GM21825 (cell line): ENCODE data around the gene GJB5.
"Not testable (repeated sequence)": the region's sequence is repeated elsewhere in the genome, so short reads cannot be mapped to it uniquely, and the experiment has no call there.

Experiments
- ATAC-seq: cut with Tn5 transposase; IDR thresholded peaks from one replicate; pipeline ENCODE4 v1.9.1; 2021; ENCODE audit warnings: mild to moderate bottlenecking, moderate library complexity; ENCODE audit not compliant: unreplicated experiment

GJB5 gene

GRCh38 chr1:34754964-34755637 is at the start of gene GJB5:
GJB5 (plus strand) TSS chr1:34755047; CDS start chr1:34757331, 2,284 bp downstream.
- ATAC-seq: no peak

- no peak for ATAC-seq
Measured at GRCh38 chr1:34705077-34705476, 49.8 kb upstream of the GJB5 start.

GRCh38 chr1:34708106-34708505 is 46.7 kb upstream of the GJB5 start:
- no peak for ATAC-seq

GRCh38 chr1:34709547-34709946 is 45.3 kb upstream of the GJB5 start:
- ATAC-seq: no peak

- ATAC-seq: no peak
Measured at GRCh38 chr1:34710812-34711211, 44.0 kb upstream of the GJB5 start.

GRCh38 chr1:34711485-34711884 is 43.4 kb upstream of the GJB5 start:
- no peak for ATAC-seq

- ATAC-seq: no peak
Measured at GRCh38 chr1:34712007-34712688, 42.7 kb upstream of the GJB5 start.

- no peak for ATAC-seq
Measured at GRCh38 chr1:34713443-34713842, 41.4 kb upstream of the GJB5 start.

- ATAC-seq: no peak
Measured at GRCh38 chr1:34714386-34714785, 40.5 kb upstream of the GJB5 start.

- ATAC-seq: no peak
Measured at GRCh38 chr1:34715139-34715538, 39.7 kb upstream of the GJB5 start.

GRCh38 chr1:34721241-34721640 is 33.6 kb upstream of the GJB5 start:
- no peak for ATAC-seq

- no peak for ATAC-seq
Measured at GRCh38 chr1:34721646-34722355, 33.0 kb upstream of the GJB5 start.

GRCh38 chr1:34726861-34727260 is 28.0 kb upstream of the GJB5 start:
- no peak for ATAC-seq

GRCh38 chr1:34730485-34730884 is 24.4 kb upstream of the GJB5 start:
- ATAC-seq: no peak

- ATAC-seq: not testable (repeated sequence)
Measured at GRCh38 chr1:34732831-34733230, 22.0 kb upstream of the GJB5 start.

GRCh38 chr1:34736692-34737091 is 18.2 kb upstream of the GJB5 start:
- ATAC-seq: no peak

GRCh38 chr1:34737236-34737635 is 17.6 kb upstream of the GJB5 start:
- not testable (repeated sequence) for ATAC-seq

GRCh38 chr1:34739613-34740012 is 15.2 kb upstream of the GJB5 start:
- ATAC-seq: no peak

- no peak for ATAC-seq
Measured at GRCh38 chr1:34740161-34740868, 14.5 kb upstream of the GJB5 start.

GRCh38 chr1:34742667-34743270 is 12.1 kb upstream of the GJB5 start:
- ATAC-seq: no peak

- ATAC-seq: no peak
Measured at GRCh38 chr1:34743775-34744174, 11.1 kb upstream of the GJB5 start.
